Adipose tissue (tissue), 3 donors: ENCODE results near the gene ADORA1. TPM values are rescaled to one million over a fixed set of nuclear protein-coding genes. Genes with fewer than 3 reads are reported as not detected.

Experiments
- H3K27ac ChIP-seq: one replicate; pipeline ENCODE4 v1.5.1; 2013; ENCODE audit warnings: low read depth, low read length
- WGBS, 3 donors: extraction: QIAGEN DNeasy Blood & Tissue Kit; methylation state at CpG; one replicate each; pipeline ENCODE4 v1.1.7; 2013; 5-methylcytosine and 5-hydroxymethylcytosine counted together
- polyA plus RNA-seq, 3 donors: library from polyadenylated mRNA; stranded (reverse); fragments of 200-250 nt; gene quantifications; one replicate each; pipeline ENCODE4 v1.2.3, GENCODE V29; 2013
- donor health status: healthy with polysubstance abuse.
- donor health status: Bipolar disorder and iron deficiency.
- donor health status: healthy.

Gene ADORA1
- polyA plus RNA-seq, 3 donors = 3.8 to 10.1 (median 9.8) TPM

- H3K27ac ChIP-seq = no peak overlapping the region
- WGBS, 3 donors = 79 to 90% (median 86%) methylated on average over 3 of the region's 3 CpGs
Observed at GRCh38 chr1:203187689-203188264, 60.3 kb downstream of the ADORA1 start.

- WGBS, 3 donors = 62 to 91% (median 88%) methylated on average over 4 of the region's 4 CpGs
- H3K27ac ChIP-seq = no peak overlapping the region
Observed at GRCh38 chr1:203188686-203189232, 61.2 kb downstream of the ADORA1 start.

GRCh38 chr1:203189951-203190352, 62.4 kb downstream of the ADORA1 start:
- H3K27ac ChIP-seq = no peak overlapping the region
- 61 to 77% (median 76%) methylated on average over 7 of the region's 7 CpGs for WGBS, 3 donors

- 93 to 98% (median 97%) methylated on average over 2 of the region's 2 CpGs for WGBS, 3 donors
- no peak overlapping the region for H3K27ac ChIP-seq
Observed at GRCh38 chr1:203190949-203191348, 63.4 kb downstream of the ADORA1 start.

GRCh38 chr1:203196371-203196770, 68.8 kb downstream of the ADORA1 start:
- H3K27ac ChIP-seq = no peak overlapping the region
- WGBS, 3 donors = 92 to 93% (median 92%) methylated on average over 3 of the region's 3 CpGs

- 44 to 56% (median 50%) methylated on average over 3 of the region's 3 CpGs for WGBS, 3 donors
Observed at GRCh38 chr1:203197625-203198024, 70.1 kb downstream of the ADORA1 start.

GRCh38 chr1:203199002-203199401, 71.5 kb downstream of the ADORA1 start:
- 77 to 88% (median 84%) methylated on average over 3 of the region's 3 CpGs for WGBS, 3 donors
- H3K27ac ChIP-seq = no peak overlapping the region

More at GRCh38 chr1:203197625-203198024, 70.1 kb downstream of the ADORA1 start:
- no peak overlapping the region for H3K27ac ChIP-seq

- WGBS, 3 donors = 73 to 83% (median 79%) methylated on average over 6 of the region's 6 CpGs
- H3K27ac ChIP-seq = no peak overlapping the region
Observed at GRCh38 chr1:203199481-203199815, 71.9 kb downstream of the ADORA1 start.

GRCh38 chr1:203199816-203200571, 72.5 kb downstream of the ADORA1 start:
- peak overlapping the region; percentile 22 for H3K27ac ChIP-seq
- 26 to 56% (median 28%) methylated on average over 8 of the region's 8 CpGs for WGBS, 3 donors

GRCh38 chr1:203200916-203201315, 73.4 kb downstream of the ADORA1 start:
- peak overlapping the region; percentile 6 for H3K27ac ChIP-seq
- WGBS, 3 donors = 53 to 73% (median 72%) methylated on average over 1 of the region's 1 CpG

- H3K27ac ChIP-seq = no peak overlapping the region
- WGBS, 3 donors = 81 to 95% (median 87%) methylated on average over 10 of the region's 10 CpGs
Observed at GRCh38 chr1:203201516-203202205, 74.1 kb downstream of the ADORA1 start.

- H3K27ac ChIP-seq = no peak overlapping the region
- 53 to 70% (median 55%) methylated on average over 15 of the region's 15 CpGs for WGBS, 3 donors
Observed at GRCh38 chr1:203202431-203203245, 75.1 kb downstream of the ADORA1 start.

GRCh38 chr1:203204756-203205155, 77.2 kb downstream of the ADORA1 start:
- WGBS, 3 donors = 79 to 89% (median 80%) methylated on average over 2 of the region's 2 CpGs
- no peak overlapping the region for H3K27ac ChIP-seq

- WGBS, 3 donors = 80 to 82% (median 80%) methylated on average over 5 of the region's 5 CpGs
- no peak overlapping the region for H3K27ac ChIP-seq
Observed at GRCh38 chr1:203206129-203206687, 78.7 kb downstream of the ADORA1 start.

GRCh38 chr1:203207751-203208150, 80.2 kb downstream of the ADORA1 start:
- no peak overlapping the region for H3K27ac ChIP-seq

GRCh38 chr1:203208181-203208580, 80.7 kb downstream of the ADORA1 start:
- H3K27ac ChIP-seq = no peak overlapping the region
- 68 to 93% (median 91%) methylated on average over 1 of the region's 1 CpG for WGBS, 3 donors

More at GRCh38 chr1:203207751-203208150, 80.2 kb downstream of the ADORA1 start:
- 56 to 76% (median 58%) methylated on average over 2 of the region's 2 CpGs for WGBS, 3 donors

- H3K27ac ChIP-seq = no peak overlapping the region
Observed at GRCh38 chr1:203210350-203210749, 82.8 kb downstream of the ADORA1 start.

GRCh38 chr1:203210988-203211387, 83.5 kb downstream of the ADORA1 start:
- no peak overlapping the region for H3K27ac ChIP-seq
